Epithelial cell of proximal tubule (primary cell): ENCODE data around the gene PHLPP1. TPM values are rescaled to one million over a fixed set of nuclear protein-coding genes. Genes with fewer than 3 reads are reported as not detected.

ENCODE experiments used
- DNase-seq: peaks from one replicate; pipeline ENCODE4 v3.0.0-alpha.2; 2011; ENCODE audit warnings: low read depth
- H3K4me3 ChIP-seq: 2 replicates; pipeline ENCODE4 v1.5.1; 2011; ENCODE audit warnings: low read depth, mild to moderate bottlenecking, low read length
- total RNA-seq: library from RNA; depleted of rRNA; stranded (reverse); fragments of >200 nt; gene quantifications from 2 replicates; pipeline ENCODE4 v1.2.3, GENCODE V29; 2015
- TF ChIP-seq, protein P1 (sequence below): conservative IDR thresholded peaks from 2 replicates; pipeline ENCODE4 v1.5.1; 2012; ENCODE audit warnings: low read depth, mild to moderate bottlenecking, low read length

The PHLPP1 gene
- total RNA-seq, 1 donor from 2014 or later = 9.0 TPM

- TF ChIP-seq, protein P1, sequence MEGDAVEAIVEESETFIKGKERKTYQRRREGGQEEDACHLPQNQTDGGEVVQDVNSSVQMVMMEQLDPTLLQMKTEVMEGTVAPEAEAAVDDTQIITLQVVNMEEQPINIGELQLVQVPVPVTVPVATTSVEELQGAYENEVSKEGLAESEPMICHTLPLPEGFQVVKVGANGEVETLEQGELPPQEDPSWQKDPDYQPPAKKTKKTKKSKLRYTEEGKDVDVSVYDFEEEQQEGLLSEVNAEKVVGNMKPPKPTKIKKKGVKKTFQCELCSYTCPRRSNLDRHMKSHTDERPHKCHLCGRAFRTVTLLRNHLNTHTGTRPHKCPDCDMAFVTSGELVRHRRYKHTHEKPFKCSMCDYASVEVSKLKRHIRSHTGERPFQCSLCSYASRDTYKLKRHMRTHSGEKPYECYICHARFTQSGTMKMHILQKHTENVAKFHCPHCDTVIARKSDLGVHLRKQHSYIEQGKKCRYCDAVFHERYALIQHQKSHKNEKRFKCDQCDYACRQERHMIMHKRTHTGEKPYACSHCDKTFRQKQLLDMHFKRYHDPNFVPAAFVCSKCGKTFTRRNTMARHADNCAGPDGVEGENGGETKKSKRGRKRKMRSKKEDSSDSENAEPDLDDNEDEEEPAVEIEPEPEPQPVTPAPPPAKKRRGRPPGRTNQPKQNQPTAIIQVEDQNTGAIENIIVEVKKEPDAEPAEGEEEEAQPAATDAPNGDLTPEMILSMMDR = no peak
- DNase-seq = no peak
- no peak overlapping the region for H3K4me3 ChIP-seq
Measured at GRCh38 chr18:62841405-62841804, 126.1 kb downstream of the PHLPP1 start.

DNA sequence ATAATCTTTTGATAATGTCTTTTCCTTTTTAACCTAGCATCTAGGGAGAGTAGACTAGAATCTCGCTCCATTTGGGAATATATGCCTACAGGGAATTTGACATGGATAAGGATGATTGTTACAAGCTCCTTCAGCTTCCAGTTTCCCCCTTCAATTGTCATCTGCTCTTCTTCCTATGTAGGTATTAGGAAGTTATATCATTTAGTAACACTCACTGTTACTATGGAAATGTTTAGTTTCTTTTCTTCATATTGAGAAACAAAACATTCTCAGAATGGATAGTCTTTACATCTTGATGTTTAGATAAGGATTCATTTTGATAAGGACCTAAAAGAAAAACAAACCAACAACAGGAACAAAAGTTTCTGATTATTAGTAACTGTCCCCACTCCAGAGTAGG is 127.6 kb downstream of the PHLPP1 start:
- H3K4me3 ChIP-seq = no peak overlapping the region
- DNase-seq = no peak
- TF ChIP-seq, protein P1 = no peak

DNA sequence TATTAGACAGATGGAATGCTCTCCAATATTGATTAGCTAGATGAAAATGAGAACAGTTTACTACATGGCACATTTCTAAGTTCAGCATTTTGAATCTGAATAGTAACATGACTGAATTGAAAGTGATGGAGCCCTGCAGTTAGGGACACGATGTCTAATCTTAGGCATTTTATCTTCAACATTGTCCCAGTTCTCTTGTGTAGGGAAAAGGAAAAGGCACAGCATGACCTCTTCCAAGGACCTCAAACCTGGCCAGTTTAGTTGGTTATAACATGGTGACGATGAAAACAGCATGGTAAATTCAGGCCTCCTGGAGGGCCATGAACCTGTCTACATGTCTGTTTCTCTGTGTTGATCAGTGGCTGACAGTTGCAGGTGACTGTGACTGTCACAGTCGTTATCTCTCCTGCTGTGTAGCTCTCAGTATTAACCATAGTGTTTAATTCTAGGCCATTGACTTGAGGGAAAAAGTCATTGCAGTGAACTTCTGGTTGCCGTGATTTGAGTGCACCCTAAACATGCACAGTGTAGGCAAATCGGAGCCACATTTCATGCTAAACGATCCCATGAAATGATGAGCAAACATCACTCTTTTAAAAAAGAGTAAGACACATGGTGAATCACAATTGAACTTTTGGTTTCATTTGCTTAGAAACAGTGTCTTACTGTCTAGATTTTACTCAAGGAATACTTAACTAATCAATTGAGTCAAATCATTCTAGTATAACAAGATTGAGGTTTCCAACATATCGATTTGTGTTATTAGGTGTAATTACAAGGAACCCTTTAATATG is 129.7 kb downstream of the PHLPP1 start:
- no peak for DNase-seq
- H3K4me3 ChIP-seq = no peak overlapping the region
- TF ChIP-seq, protein P1 = no peak

- DNase-seq = no peak
- TF ChIP-seq, protein P1 = no peak
- no peak overlapping the region for H3K4me3 ChIP-seq
Measured at GRCh38 chr18:62846313-62846712, 131.0 kb downstream of the PHLPP1 start.

GRCh38 chr18:62847081-62847480 is 131.7 kb downstream of the PHLPP1 start:
- TF ChIP-seq, protein P1 = no peak
- no peak overlapping the region for H3K4me3 ChIP-seq
- no peak for DNase-seq

- no peak for DNase-seq
- TF ChIP-seq, protein P1 = no peak
Measured at GRCh38 chr18:62848946-62849345, 133.6 kb downstream of the PHLPP1 start.

More at GRCh38 chr18:62848946-62849345, 133.6 kb downstream of the PHLPP1 start:
- no peak overlapping the region for H3K4me3 ChIP-seq
